Rectal smooth muscle tissue (tissue), 1 donor: Measurements from ENCODE around the gene C2orf42.
"Not testable (repeated sequence)": the region's sequence is repeated elsewhere in the genome, so short reads cannot be mapped to it uniquely, and the experiment has no call there.

Experiments used
- H3K27ac ChIP-seq: one replicate; pipeline ENCODE4 v1.7.0; 2013; ENCODE audit warnings: low read depth, low read length, inconsistent platforms
- H3K27me3 ChIP-seq: one replicate; pipeline ENCODE4 v1.7.0; 2013; ENCODE audit warnings: low read length; ENCODE audit not compliant: control insufficient read depth, insufficient read depth
- H3K36me3 ChIP-seq: one replicate; pipeline ENCODE4 v1.7.0; 2013; ENCODE audit warnings: low read length; ENCODE audit not compliant: control insufficient read depth, insufficient read depth
- H3K4me1 ChIP-seq: one replicate; pipeline ENCODE4 v1.7.0; 2013; ENCODE audit warnings: low read length; ENCODE audit not compliant: control insufficient read depth, insufficient read depth
- H3K4me3 ChIP-seq: one replicate; pipeline ENCODE4 v1.7.0; 2013; ENCODE audit warnings: low read length
- H3K9ac ChIP-seq: one replicate; pipeline ENCODE4 v1.7.0; 2013; ENCODE audit warnings: low read length

The C2orf42 gene

DNA sequence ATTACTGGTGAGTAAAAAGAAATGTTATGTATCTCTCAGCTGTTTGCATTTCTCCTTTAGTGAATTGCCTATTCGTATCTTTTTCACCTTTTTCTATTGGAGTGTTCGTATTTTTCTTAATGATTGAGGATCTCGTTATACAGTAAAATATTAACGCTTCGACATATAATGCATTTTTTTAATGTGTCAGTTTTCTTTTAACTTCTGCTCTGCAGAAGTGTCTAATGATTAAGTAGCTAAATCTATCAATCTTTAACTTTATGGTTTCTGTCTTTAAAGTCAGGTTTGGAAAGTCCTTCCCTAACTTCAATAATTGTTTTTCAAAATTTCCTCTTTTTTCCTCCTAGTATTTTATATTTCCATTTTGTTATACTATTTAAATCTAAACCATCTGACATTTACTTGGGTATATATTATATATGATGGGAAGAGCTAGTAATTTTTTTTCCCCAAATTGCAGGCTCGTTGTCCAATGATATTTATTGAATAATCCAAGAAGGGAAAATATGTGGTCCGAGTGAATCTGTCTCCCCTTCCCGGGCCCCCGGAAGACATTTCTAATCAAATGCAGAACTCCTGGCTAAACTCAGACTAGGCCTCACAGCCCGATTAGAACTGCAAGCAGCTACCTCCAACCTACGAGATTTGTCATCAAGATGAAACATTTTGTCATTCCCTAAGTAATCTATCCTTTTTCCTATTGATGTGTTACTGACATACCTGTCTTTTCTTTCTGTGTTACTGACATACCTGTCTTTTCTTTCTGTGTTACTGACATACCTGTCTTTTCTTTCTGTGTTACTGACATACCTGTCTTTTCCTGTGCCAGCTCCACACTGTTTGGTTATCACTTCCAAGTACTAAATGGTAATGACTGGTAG lies 86.3 kb downstream of the C2orf42 start:
- H3K4me3 ChIP-seq, result no peak overlapping the region
- no peak overlapping the region for H3K9ac ChIP-seq
- H3K4me1 ChIP-seq, result peaks cover 7% of the 10 kb centered on the region
- H3K27me3 ChIP-seq, result no peaks in the 10 kb centered on the region
- H3K27ac ChIP-seq, result no peak overlapping the region
- no peaks in the 10 kb centered on the region for H3K36me3 ChIP-seq

DNA sequence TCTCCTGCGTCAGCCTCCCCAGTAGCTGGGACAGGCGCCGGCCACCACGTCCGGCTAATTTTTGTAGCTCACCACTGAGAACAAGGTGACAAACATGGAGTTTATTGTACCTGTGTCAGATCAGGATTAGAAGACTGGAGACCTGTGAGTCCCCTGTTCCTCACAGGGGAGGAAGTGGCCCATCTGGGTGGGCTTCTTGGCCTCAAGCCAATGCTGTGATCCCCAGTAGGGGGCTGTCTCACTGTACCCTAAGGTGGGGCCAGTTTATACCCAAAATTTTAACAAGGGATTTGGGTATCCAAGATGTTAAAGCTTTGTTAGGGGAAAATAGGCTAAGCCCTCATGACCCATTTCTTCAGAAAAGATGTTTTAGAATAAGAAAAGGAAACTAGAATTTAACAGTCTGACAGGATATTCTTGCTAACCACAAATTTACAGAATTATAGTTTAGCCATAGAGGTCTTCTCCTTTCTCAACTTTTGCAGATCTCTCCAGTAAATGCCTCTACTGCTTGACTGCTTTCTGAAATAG lies 87.2 kb downstream of the C2orf42 start:
- Histone ChIP-seq H3K27ac (no peak overlapping the region), H3K4me3 (no peak overlapping the region), H3K9ac (no peak overlapping the region), H3K27me3 (no peaks in the 10 kb centered on the region), H3K4me1 (peaks cover 7% of the 10 kb centered on the region), H3K36me3 (no peaks in the 10 kb centered on the region)

DNA sequence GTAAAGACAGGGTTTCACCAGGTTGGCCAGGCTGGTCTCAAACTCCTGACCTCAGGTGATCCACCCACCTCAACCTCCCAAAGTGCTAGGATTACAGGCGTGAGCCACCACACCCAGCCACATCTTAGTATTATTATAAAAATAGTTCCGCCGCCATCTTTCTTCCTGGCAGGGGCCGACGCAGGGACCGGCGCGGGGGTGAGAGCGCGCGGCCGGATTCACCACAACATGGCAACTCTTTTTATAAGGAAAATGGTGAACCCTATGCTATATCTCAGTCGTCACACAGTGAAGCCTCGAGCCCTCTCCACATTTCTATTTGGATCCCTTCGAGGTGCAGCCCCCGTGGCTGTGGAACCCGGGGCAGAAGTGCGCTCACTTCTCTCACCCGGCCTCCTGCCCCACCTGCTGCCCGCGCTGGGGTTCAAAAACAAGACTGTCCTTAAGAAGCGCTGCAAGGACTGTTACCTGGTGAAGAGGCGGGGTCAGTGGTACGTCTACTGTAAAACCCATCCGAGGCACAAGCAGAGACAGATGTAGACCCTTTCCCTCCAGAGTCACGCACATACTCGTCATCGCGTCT lies 88.4 kb downstream of the C2orf42 start:
- H3K27me3 ChIP-seq, H3K36me3 ChIP-seq, H3K4me3 ChIP-seq, H3K9ac ChIP-seq, H3K4me1 ChIP-seq, H3K27ac ChIP-seq: not testable (repeated sequence)

DNA sequence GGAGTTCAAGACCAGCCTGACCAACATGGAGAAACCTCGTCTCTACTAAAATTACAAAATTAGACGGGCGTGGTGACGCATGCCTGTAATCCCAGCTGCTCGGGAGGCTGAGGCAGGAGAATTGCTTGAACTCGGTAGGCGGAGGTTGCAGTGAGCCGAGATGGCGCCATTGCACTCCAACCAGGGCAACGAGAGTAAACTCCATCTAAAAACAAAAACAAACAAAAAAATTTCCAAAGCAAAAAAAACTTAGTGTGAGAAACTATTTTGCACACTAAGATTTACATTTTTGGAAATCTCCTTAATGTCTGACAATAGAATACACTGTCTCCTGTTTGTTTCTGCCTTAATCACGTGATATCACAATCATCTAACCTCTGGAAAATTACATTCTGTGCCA lies 89.1 kb downstream of the C2orf42 start:
- H3K27ac ChIP-seq, H3K9ac ChIP-seq, H3K36me3 ChIP-seq, H3K27me3 ChIP-seq, H3K4me3 ChIP-seq, H3K4me1 ChIP-seq: not testable (repeated sequence)

DNA sequence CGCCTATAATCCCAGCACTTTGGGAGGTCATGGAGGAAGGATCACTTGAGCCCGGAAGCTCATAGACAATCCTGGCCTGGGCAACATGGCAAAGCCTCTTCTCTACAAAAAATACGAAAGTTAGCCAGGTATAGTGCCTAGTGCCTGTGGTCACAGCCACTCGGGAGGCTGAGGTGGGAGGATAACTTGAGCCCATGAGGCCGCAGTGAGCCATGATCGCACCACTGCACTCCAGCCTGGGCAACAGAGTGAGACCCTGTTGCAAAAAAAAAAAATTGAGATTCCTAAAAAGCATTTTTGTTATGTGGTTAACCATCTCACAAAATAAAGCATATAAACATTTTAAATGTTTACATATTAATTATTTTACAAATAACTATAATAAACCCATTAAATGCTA lies 89.6 kb downstream of the C2orf42 start:
- Histone ChIP-seq H3K27me3 (no peaks in the 10 kb centered on the region), H3K9ac (no peak overlapping the region), H3K4me1 (no peaks in the 10 kb centered on the region), H3K36me3 (no peaks in the 10 kb centered on the region), H3K4me3 (no peak overlapping the region), H3K27ac (no peak overlapping the region)
